H54 (cell line): ENCODE results near the gene BCR.

Source experiments
- DNase-seq: peaks from one replicate; pipeline ENCODE4 v3.0.0; 2011; ENCODE audit warnings: low spot score, mixed read lengths; ENCODE audit not compliant: insufficient read length
- FAIRE-seq: peaks from 3 replicates; lab custom pipeline; 2011; peaks lifted over from hg19 to GRCh38; lab: Jason Lieb, UNC
- POLR2A ChIP-seq: IDR thresholded peaks from 2 replicates; pipeline ENCODE4 v1.6.1; 2011; ENCODE audit warnings: low read depth, mild to moderate bottlenecking, low read length

Gene BCR

DNA sequence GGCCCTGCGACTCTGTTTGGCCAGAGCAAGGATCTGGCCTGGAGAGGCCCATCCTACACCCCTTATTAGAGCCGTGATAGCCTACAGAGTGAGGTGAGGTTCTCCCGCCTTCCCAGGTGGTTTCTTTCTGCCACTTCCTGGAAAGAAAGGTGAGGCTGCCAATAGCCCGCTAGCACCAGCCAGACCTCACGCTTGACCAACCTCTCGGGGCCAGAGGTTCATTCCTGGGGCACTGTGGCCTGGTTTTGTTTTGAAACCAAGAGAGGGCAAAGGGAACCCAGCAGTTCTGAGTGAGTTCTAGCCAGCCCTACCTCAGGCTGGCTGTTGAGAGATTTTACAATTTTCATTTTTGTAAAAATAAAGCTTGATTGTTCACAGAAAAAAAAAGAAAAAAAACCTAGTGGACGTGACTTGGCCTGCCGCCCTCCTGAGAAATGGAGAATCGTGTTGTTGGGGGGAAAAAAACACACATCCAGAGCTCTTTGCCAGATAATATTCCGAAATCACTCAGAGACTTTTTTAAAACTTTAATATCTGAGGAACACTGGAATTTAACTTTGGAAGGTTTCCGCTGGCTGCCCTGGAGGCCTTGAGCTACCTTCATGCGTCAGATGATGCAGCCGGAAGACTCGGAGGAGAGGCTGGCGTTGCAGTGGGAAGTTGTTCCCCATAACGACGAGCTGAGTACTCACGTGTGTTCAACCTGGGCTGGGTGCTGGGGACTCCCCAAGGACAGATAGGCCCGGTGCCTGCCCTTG lies 84.5 kb downstream of the BCR start:
- TF ChIP-seq POLR2A = no peak
- FAIRE-seq (no peak), DNase-seq (no peak)

DNA sequence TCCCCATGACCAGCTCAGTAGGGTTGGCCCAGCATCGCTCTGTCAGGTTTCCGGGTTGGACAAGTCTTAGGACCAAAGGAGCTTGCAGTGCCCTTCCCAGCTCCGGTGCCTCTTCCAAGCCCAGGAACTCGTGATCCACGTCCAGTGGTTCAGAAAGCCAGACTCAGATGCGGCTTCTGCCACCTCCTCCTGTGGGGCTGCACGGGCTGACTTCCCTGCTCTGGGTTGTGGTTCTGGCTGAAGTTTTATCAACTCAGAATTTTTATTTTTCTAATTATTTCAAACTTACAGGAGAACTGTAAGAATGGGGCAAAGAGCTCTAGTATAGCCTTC lies 85.0 kb downstream of the BCR start:
- no peak for DNase-seq
- TF ChIP-seq POLR2A = no peak
- no peak for FAIRE-seq

DNA sequence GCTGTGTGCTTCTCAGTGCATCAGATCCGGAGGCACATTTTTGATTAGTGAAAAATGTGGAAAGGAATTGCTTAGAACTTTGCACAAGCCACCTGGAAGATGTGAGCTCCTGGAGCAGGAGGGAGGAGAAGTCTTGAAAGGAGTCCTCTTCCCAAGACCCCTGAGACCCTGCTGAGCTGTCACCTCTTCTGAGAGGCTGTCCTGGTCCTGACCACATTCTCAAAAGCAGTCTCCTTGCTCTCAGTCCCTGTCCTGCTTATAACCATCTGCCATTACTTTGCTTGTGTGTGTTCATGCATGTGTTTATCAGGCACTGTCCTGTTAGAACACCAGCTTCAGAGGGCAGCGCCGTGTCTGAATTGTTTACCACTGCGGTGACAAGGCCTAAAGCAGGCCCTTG lies 86.5 kb downstream of the BCR start:
- no peak for DNase-seq
- FAIRE-seq = no peak
- TF ChIP-seq POLR2A = no peak

DNA sequence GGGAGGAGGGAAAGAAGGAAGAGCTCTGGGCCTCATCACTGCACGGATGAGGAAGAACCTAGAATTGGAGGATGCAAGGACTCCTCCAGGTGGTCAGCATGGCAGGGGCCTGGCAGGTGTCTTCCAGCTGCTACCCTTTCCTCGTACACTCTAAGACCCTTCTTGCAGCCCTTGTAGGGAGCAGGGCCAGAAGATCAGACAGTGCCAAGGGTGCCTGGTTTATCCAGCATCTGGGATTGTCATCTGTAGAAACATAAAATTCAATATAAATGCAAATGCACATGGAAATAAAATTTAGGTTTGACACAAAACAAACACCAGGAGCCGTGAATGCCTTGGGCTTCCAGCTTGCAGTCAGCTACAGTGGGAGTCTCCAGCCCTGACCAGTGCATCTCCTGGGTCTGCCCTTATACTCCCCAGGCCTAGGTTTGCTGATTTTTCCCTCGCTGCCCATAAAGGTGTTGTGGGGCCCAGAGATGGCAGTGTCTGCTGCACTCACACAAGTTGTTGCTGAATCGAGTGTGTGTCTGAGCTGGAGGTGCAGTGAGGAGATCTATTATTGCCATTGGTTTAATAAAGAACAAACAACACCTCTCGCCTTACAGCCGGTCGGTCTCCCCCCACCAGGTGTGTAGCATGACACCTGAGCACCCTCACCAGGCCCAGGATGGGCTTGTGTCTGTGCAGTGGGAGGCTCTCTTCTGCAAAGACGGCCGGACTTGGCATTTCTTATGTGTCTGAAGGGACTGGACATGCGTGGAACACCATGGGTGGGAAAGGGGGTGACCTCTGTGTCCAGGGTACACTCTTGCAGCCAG lies 87.1 kb downstream of the BCR start:
- FAIRE-seq = no peak
- DNase-seq = no peak
- TF ChIP-seq POLR2A = no peak

DNA sequence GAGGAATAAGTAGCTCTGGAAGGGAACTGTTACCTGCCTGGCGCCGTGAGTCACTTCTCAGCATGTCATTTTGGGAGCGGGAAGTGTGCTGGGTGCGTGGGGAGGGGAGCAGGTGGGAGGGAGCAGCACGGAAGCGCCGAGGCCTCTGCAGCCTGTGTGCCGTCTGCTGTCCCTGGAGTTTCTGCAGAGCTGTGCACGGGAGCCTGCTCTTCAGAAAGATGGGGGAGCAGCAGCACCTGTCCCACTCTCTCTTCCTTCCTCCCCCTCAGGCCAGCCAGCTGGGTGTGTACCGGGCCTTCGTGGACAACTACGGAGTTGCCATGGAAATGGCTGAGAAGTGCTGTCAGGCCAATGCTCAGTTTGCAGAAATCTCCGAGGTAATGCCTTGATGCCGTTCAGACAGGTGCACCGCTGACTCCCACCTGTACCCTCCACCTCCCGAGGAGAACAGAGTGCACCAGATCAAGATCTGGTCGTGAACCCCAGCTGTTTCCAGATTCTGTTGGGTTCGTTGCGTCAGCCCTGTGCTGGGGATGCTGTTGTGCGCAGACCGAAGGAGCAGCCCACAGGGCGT lies 87.9 kb downstream of the BCR start:
- no peak for DNase-seq
- no peak for TF ChIP-seq POLR2A
- FAIRE-seq = no peak

DNA sequence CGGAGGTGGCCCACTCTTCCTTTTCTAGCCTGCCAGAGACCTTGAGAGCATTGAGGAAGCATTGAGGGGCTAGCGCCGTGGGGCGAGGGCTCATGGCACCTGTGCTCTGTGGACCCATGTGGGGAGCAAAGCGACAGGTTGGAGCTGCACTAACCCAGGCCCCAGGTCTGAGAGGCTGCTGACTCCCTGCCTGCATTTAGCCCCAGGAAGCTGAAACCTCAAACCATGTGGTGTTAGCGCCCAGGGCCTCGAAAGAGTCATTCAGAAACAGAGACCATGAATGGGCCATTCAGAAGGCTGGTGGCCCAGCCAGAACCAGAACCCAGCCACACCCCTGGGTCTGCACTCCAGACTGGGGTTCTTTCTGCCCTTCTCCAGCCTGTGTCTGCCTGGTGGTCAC lies 88.6 kb downstream of the BCR start:
- no peak for TF ChIP-seq POLR2A

DNA sequence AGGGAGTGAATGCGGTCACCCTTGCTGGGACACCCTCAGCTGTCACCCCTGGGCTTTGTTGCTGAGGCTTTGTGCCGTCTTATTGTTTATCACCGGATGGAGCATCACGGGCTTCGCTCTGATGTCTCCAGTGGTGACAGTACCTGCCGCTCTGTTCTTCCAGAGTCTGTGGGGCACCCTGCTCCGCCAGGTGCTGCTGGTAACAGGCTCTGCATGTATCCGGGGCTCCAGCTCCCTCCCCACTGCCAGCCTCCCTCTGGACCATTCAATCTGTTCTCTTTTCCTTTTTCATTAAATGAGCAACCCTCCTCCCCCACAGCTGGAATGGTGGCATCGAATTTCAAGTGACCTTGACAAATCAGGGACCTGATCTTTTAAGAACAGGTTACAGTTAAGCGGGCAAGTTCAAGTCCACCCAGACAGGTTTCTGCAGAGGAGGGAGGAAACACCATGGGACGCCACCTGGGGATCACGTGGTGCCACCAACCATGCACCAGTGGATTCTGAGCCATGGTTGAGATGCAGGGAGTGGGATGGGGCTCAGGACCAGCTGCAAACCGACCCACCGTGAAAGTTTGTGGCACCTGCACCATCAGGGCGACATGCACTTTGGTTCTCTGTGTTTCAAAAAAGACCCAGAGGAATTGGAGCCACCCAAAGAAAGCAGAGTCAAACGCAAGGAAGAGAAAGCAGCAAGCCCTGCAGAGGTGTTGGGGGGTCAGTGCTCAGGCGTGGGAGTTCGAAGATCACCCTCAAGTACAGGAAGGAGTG lies 89.3 kb downstream of the BCR start:
- no peak for FAIRE-seq
- no peak for TF ChIP-seq POLR2A
- no peak for DNase-seq

More for the DNA sequence above, 88.6 kb downstream of the BCR start:
- FAIRE-seq (no peak), DNase-seq (no peak)

DNA sequence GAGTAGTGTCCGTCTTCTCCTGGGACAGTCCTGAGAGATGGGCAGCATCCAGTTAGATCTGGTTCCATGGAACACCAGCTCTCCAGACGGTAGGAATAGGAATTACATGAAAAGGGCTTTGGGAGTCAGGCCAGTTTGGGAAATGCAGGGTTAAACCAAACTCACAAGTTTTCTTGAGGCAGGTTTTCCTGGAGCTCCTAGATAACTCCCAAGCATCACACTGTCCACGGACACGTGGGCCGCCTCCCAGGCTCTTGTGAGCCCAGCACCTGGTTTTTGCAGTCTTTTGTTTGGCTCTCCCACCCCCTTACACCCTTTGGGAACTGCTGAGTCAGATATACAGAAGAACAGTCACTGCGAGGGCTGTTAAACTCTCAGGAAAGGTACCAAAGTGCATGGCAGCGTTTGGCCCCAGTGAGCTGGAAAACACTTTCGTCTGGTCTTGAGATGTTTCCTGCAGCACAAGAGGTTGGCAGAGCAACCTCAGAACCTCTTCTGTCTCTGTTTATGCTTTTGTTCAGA lies 90.0 kb downstream of the BCR start:
- TF ChIP-seq POLR2A = no peak
- DNase-seq (no peak), FAIRE-seq (no peak)

DNA sequence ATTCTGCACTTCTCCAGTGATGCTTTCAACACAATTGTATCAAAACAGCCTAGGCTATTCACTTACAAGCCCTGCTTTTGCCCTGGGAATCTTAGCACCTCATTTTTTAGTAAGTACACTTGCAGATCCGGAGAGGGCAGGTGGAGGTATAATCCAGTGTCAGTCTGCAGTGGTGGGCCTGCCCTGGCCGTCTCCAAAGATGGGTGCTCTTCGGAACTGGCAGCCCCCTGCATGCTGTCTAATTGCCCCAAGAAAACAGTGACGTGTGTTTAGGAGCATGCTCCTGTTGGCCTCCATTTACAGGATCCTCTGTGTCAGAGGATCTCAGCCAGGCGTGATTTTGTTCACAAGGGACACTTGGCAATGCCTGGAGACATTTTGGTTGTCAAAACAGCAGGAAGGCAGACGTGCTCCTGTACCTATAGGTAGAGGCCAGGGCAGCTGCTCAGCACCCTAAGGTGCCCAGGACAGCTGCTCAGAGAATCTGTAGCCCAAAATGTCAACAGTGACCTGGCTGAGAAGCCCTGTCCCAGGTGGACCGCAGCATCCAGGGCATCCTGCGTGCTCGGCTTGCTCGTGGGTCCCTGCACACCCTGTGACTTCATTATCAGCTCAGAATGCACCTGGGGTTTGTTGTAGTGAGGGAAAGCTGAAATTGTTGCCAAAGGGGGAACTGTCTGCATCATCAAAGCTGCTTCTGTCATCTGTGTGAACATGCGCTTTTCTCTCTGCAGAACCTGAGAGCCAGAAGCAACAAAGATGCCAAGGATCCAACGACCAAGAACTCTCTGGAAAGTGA lies 90.7 kb downstream of the BCR start:
- no peak for FAIRE-seq
- no peak for TF ChIP-seq POLR2A
- DNase-seq = no peak

DNA sequence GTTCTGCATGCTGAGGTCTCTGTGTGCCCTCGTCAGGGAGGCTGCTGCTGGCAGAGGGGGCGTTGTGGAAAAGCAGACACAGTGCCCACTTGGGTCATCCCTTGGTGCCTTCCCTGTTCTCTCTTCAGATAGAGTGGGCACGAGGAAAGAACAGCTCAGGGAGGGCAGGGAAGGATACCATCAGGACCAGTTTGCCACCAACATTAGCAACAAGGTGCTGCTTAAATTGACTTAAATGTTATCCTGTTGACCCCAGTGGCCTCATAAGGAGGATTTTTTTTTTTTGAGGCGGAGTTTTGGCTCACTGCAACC lies 91.2 kb downstream of the BCR start:
- FAIRE-seq (no peak), DNase-seq (no peak)
- TF ChIP-seq POLR2A = no peak

DNA sequence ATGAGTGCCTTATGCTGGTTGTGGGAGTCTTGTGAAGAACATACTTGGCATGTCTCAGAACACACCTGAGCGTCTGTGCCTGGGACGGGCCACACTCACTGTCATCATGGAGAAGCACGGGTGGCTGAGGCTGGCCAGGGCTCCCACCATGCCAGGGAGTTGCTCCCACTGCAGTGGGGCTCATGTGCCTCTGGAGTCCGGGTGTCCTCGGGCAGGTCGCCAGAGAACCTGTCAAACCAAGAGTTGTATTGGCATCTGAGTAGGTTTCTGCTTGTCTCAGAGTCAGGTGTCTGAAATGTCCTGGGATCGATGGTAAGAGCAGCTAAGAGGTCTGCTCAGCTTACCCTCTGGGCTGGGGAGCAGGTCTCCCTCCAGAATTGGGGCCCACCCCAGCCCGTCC lies 92.1 kb downstream of the BCR start:
- FAIRE-seq = no peak
- DNase-seq = no peak
- no peak for TF ChIP-seq POLR2A

DNA sequence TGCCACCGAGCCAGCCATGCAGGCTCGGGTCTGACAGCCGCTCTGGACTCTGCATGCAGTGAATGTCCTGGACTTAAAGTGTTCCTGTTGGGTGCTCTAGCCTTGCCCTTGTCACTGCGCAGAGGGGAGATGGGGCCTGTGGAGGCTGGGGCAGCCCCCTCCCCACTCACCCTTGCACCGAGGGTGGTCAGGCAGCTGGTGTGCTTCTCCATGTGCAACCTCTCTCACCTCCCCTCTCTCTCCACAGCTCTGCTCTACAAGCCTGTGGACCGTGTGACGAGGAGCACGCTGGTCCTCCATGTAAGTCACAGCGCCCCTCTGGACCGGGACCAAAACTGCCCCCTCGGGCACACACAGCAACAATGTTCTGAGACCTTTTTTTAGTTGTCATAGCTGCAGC lies 92.5 kb downstream of the BCR start:
- TF ChIP-seq POLR2A = no peak
- no peak for FAIRE-seq

DNA sequence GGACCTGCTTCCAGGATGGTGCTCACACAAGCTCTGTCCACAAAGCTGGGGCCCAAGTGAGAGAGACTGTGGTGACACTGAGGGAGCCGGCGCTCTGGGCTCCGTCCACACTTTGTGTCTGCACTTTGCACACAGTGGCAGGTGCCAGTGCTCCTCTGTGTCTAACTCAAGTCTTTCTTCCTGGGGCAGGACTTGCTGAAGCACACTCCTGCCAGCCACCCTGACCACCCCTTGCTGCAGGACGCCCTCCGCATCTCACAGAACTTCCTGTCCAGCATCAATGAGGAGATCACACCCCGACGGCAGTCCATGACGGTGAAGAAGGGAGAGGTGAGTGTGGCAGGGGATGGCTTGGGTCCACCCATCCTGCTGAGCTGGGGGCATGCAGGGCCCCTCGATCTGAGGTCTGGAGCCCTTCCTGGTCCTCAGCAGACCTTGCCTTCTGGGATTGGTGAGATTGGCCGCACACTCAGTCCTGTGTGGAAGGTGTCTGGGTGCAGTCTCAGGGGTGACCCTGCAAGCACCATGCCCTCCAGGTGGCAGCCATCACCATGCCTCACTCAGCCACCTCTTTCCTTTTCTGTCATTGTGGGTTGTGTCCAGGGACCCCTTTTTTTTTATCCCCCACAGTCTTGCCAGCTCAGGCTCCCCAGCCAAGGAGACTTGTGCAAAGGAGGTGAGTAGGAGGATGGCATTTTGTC lies 93.3 kb downstream of the BCR start:
- no peak for FAIRE-seq
- TF ChIP-seq POLR2A = no peak
- no peak for DNase-seq

More for the DNA sequence above, 92.5 kb downstream of the BCR start:
- no peak for DNase-seq
